Stimulated activated naive CD8-positive, alpha-beta T cell treated with anti-CD3 and anti-CD28 coated beads, Interleukin-15, Interleukin-2, amounts not matched to agents 100 ng/mL and 50 ng/mL, for 24 hours (primary cell): ENCODE measurements around the gene MRPL49.
"Not testable (repeated sequence)": the region's sequence is repeated elsewhere in the genome, so short reads cannot be mapped to it uniquely, and the experiment has no call there.

Experiments used
- H3K27ac Mint-ChIP-seq: one replicate; pipeline ENCODE4 v1.8.0; 2021; ENCODE audit warnings: mild to moderate bottlenecking, mixed read lengths
- H3K27me3 Mint-ChIP-seq: one replicate; pipeline ENCODE4 v1.8.0; 2021; ENCODE audit warnings: mixed read lengths
- H3K36me3 Mint-ChIP-seq: one replicate; pipeline ENCODE4 v1.8.0; 2021; ENCODE audit warnings: low read depth, mixed read lengths
- H3K4me1 Mint-ChIP-seq: one replicate; pipeline ENCODE4 v1.8.0; 2021; ENCODE audit warnings: low read depth, mixed read lengths
- H3K4me3 Mint-ChIP-seq: one replicate; pipeline ENCODE4 v1.8.0; 2021; ENCODE audit warnings: mild to moderate bottlenecking, mixed read lengths
- H3K9me3 Mint-ChIP-seq: one replicate; pipeline ENCODE4 v1.8.0; 2021; ENCODE audit warnings: mixed read lengths

The MRPL49 gene

GRCh38 chr11:65111159-65111743 lies 10.9 kb upstream of the MRPL49 start:
- Mint-ChIP-seq H3K9me3 (no peaks in the 10 kb centered on the region), H3K27ac (peak overlapping the region; percentile 79), H3K4me3 (peak overlapping the region; percentile 84), H3K36me3 (peaks cover 15% of the 10 kb centered on the region), H3K27me3 (no peaks in the 10 kb centered on the region), H3K4me1 (peaks cover 49% of the 10 kb centered on the region)

- peaks cover 16% of the 10 kb centered on the region for H3K36me3 Mint-ChIP-seq
- peak within 1 kb of the TSS; percentile 83 for H3K27ac Mint-ChIP-seq
- H3K4me3 Mint-ChIP-seq, result peak within 1 kb of the TSS; percentile 84
- peaks cover 55% of the 10 kb centered on the region for H3K4me1 Mint-ChIP-seq
- no peaks in the 10 kb centered on the region for H3K9me3 Mint-ChIP-seq
- H3K27me3 Mint-ChIP-seq, result no peaks in the 10 kb centered on the region
Measured at GRCh38 chr11:65111744-65112545, 10.2 kb upstream of the MRPL49 start, which contains the start of gene TM7SF2. TSS of gene TM7SF2 (plus strand) at chr11:65111872. CDS start at chr11:65112016, 144 bp downstream.

- no peaks in the 10 kb centered on the region for H3K27me3 Mint-ChIP-seq
- H3K4me3 Mint-ChIP-seq, result peak overlapping the region; percentile 84
- H3K9me3 Mint-ChIP-seq, result no peaks in the 10 kb centered on the region
- peak overlapping the region; percentile 83 for H3K27ac Mint-ChIP-seq
- H3K4me1 Mint-ChIP-seq, result peaks cover 58% of the 10 kb centered on the region
- H3K36me3 Mint-ChIP-seq, result peaks cover 20% of the 10 kb centered on the region
Measured at GRCh38 chr11:65112546-65113360, 9.4 kb upstream of the MRPL49 start.

- Mint-ChIP-seq H3K27me3 (no peaks in the 10 kb centered on the region), H3K9me3 (no peaks in the 10 kb centered on the region), H3K27ac (peak overlapping the region; percentile 83), H3K4me3 (peak overlapping the region; percentile 84), H3K4me1 (peaks cover 63% of the 10 kb centered on the region), H3K36me3 (peaks cover 26% of the 10 kb centered on the region)
Measured at GRCh38 chr11:65113361-65113756, 8.8 kb upstream of the MRPL49 start.

- Mint-ChIP-seq H3K4me3 (peak overlapping the region; percentile 84), H3K9me3 (no peaks in the 10 kb centered on the region), H3K4me1 (peaks cover 68% of the 10 kb centered on the region), H3K36me3 (peaks cover 31% of the 10 kb centered on the region), H3K27ac (peak overlapping the region; percentile 83), H3K27me3 (no peaks in the 10 kb centered on the region)
Measured at GRCh38 chr11:65113839-65114238, 8.3 kb upstream of the MRPL49 start.

GRCh38 chr11:65114538-65115171 lies 7.5 kb upstream of the MRPL49 start:
- no peaks in the 10 kb centered on the region for H3K27me3 Mint-ChIP-seq
- H3K9me3 Mint-ChIP-seq, result no peaks in the 10 kb centered on the region
- no peak overlapping the region for H3K4me3 Mint-ChIP-seq
- H3K27ac Mint-ChIP-seq, result peak overlapping the region; percentile 63
- H3K36me3 Mint-ChIP-seq, result peaks cover 36% of the 10 kb centered on the region
- H3K4me1 Mint-ChIP-seq, result peaks cover 72% of the 10 kb centered on the region

GRCh38 chr11:65115361-65116082 lies 6.6 kb upstream of the MRPL49 start:
- Mint-ChIP-seq H3K27me3 (no peaks in the 10 kb centered on the region), H3K36me3 (peaks cover 45% of the 10 kb centered on the region), H3K4me1 (peaks cover 76% of the 10 kb centered on the region), H3K27ac (peak overlapping the region; percentile 97), H3K4me3 (peak overlapping the region; percentile 91), H3K9me3 (no peaks in the 10 kb centered on the region)

- H3K27ac Mint-ChIP-seq, result peak overlapping the region; percentile 97
- H3K36me3 Mint-ChIP-seq, result peaks cover 56% of the 10 kb centered on the region
- H3K4me1 Mint-ChIP-seq, result peaks cover 75% of the 10 kb centered on the region
- H3K27me3 Mint-ChIP-seq, result no peaks in the 10 kb centered on the region
- no peaks in the 10 kb centered on the region for H3K9me3 Mint-ChIP-seq
- peak overlapping the region; percentile 91 for H3K4me3 Mint-ChIP-seq
Measured at GRCh38 chr11:65116370-65117205, 5.5 kb upstream of the MRPL49 start.

GRCh38 chr11:65117206-65118096 lies 4.7 kb upstream of the MRPL49 start, which contains the start of gene ZNHIT2:
TSS of gene ZNHIT2 (minus strand) at chr11:65117701. CDS start at chr11:65117653, 48 bp downstream.
- Mint-ChIP-seq H3K36me3 (peaks cover 64% of the 10 kb centered on the region), H3K9me3 (no peaks in the 10 kb centered on the region), H3K27me3 (no peaks in the 10 kb centered on the region), H3K4me1 (peaks cover 75% of the 10 kb centered on the region), H3K27ac (peak within 1 kb of the TSS; percentile 97), H3K4me3 (peak within 1 kb of the TSS; percentile 100)

- H3K9me3 Mint-ChIP-seq, result no peaks in the 10 kb centered on the region
- peaks cover 76% of the 10 kb centered on the region for H3K4me1 Mint-ChIP-seq
- H3K36me3 Mint-ChIP-seq, result peaks cover 64% of the 10 kb centered on the region
- H3K4me3 Mint-ChIP-seq, result peak overlapping the region; percentile 100
- H3K27ac Mint-ChIP-seq, result peak overlapping the region; percentile 91
- H3K27me3 Mint-ChIP-seq, result no peaks in the 10 kb centered on the region
Measured at GRCh38 chr11:65118097-65118837, 3.9 kb upstream of the MRPL49 start.

GRCh38 chr11:65118891-65119669 lies 3.0 kb upstream of the MRPL49 start:
- H3K36me3 Mint-ChIP-seq, result peaks cover 66% of the 10 kb centered on the region
- H3K4me1 Mint-ChIP-seq, result peaks cover 75% of the 10 kb centered on the region
- H3K27ac Mint-ChIP-seq, result peak overlapping the region; percentile 97
- H3K9me3 Mint-ChIP-seq, H3K27me3 Mint-ChIP-seq: not testable (repeated sequence)
- H3K4me3 Mint-ChIP-seq, result peak overlapping the region; percentile 100
